SK-N-SH treated with all-trans-retinoic acid at 6 μM for 48 hours (cell line): Measurements from ENCODE around the gene GSS.

ENCODE experiments used
- ATAC-seq: fragments of 200-7000 bp; cut with Tn5 transposase; 3 replicates; pipeline ENCODE4 v1.9.1; 2020; ENCODE audit warnings: mild to moderate bottlenecking, moderate library complexity
- ARNTL ChIP-seq: fragments of 450-650 bp; formaldehyde crosslinking; IDR thresholded peaks from 2 replicates; pipeline ENCODE4 v1.5.0; 2020; ENCODE audit warnings: low read depth, mild to moderate bottlenecking, moderate library complexity, borderline replicate concordance
- BACH2 ChIP-seq: fragments of 250-450 bp; sonication (Bioruptor Pico); IDR thresholded peaks from 2 replicates; pipeline ENCODE4 v1.9.0; 2021; ENCODE audit warnings: mild to moderate bottlenecking, borderline replicate concordance
- CSDC2 ChIP-seq: fragments of 250-450 bp; sonication (Bioruptor Pico); IDR thresholded peaks from 2 replicates; pipeline ENCODE4 v1.5.0; 2020; ENCODE audit warnings: mild to moderate bottlenecking, moderate library complexity
- ESRRG ChIP-seq: fragments of 250-450 bp; sonication (Bioruptor Pico); IDR thresholded peaks from 2 replicates; pipeline ENCODE4 v1.6.1; 2021; ENCODE audit warnings: mild to moderate bottlenecking
- GLIS3 ChIP-seq: fragments of 250-450 bp; sonication (Bioruptor Pico); IDR thresholded peaks from 2 replicates; pipeline ENCODE4 v1.5.0; 2020; ENCODE audit warnings: mild to moderate bottlenecking, moderate library complexity
- ISL1 ChIP-seq: fragments of 250-450 bp; sonication (Bioruptor Pico); IDR thresholded peaks from 2 replicates; pipeline ENCODE4 v2.1.2; 2022; ENCODE audit warnings: mild to moderate bottlenecking, moderate library complexity
- OSR1 ChIP-seq: fragments of 250-450 bp; sonication (Bioruptor Pico); IDR thresholded peaks from 2 replicates; pipeline ENCODE4 v1.8.0; 2022; ENCODE audit warnings: moderate library complexity, mild to moderate bottlenecking, inconsistent platforms
- PPARA ChIP-seq: fragments of 250-450 bp; sonication (Bioruptor Pico); IDR thresholded peaks from 2 replicates; pipeline ENCODE4 v1.5.0; 2020; ENCODE audit warnings: mild to moderate bottlenecking, borderline replicate concordance
- RARB ChIP-seq: fragments of 250-450 bp; sonication (Bioruptor Pico); IDR thresholded peaks from 2 replicates; pipeline ENCODE4 v1.8.0; 2021; ENCODE audit warnings: mild to moderate bottlenecking, moderate library complexity
- SNAI2 ChIP-seq: fragments of 250-450 bp; sonication (Bioruptor Pico); IDR thresholded peaks from 2 replicates; pipeline ENCODE4 v1.5.0; 2020; ENCODE audit warnings: mild to moderate bottlenecking, moderate library complexity
- TCF4 ChIP-seq: fragments of 250-450 bp; sonication (Bioruptor Pico); IDR thresholded peaks from 2 replicates; pipeline ENCODE4 v1.8.0; 2021; ENCODE audit warnings: mild to moderate bottlenecking, moderate library complexity, borderline replicate concordance
- TOX ChIP-seq: fragments of 250-450 bp; sonication (Bioruptor Pico); IDR thresholded peaks from 2 replicates; pipeline ENCODE4 v1.8.0; 2021; ENCODE audit warnings: mild to moderate bottlenecking, moderate library complexity, borderline replicate concordance
- ZC3H10 ChIP-seq: fragments of 250-450 bp; sonication (Bioruptor Pico); IDR thresholded peaks from 2 replicates; pipeline ENCODE4 v1.5.1; 2021; ENCODE audit warnings: mild to moderate bottlenecking, moderate library complexity
- ZFP3 ChIP-seq: fragments of 250-450 bp; sonication (Bioruptor Pico); IDR thresholded peaks from 2 replicates; pipeline ENCODE4 v1.5.0; 2020; ENCODE audit warnings: mild to moderate bottlenecking, moderate library complexity
- ZFP30 ChIP-seq: fragments of 450-650 bp; formaldehyde crosslinking; IDR thresholded peaks from 2 replicates; pipeline ENCODE4 v1.5.0; 2022; ENCODE audit warnings: mild to moderate bottlenecking, moderate library complexity
- ZNF565 ChIP-seq: fragments of 450-650 bp; formaldehyde crosslinking; conservative IDR thresholded peaks from 2 replicates; pipeline ENCODE4 v1.5.0; 2020; ENCODE audit warnings: low read depth, mild to moderate bottlenecking, moderate library complexity
- ZNF70 ChIP-seq: fragments of 450-650 bp; formaldehyde crosslinking; IDR thresholded peaks from 2 replicates; pipeline ENCODE4 v1.5.0; 2020; ENCODE audit warnings: mild to moderate bottlenecking, moderate library complexity
- ZNF8 ChIP-seq: fragments of 450-650 bp; formaldehyde crosslinking; IDR thresholded peaks from 2 replicates; pipeline ENCODE4 v1.5.0; 2020; ENCODE audit warnings: mild to moderate bottlenecking, moderate library complexity
- TF ChIP-seq, protein P1 (sequence below): fragments of 250-450 bp; sonication (Bioruptor Pico); IDR thresholded peaks from 2 replicates; pipeline ENCODE4 v1.5.1; 2021; ENCODE audit warnings: mild to moderate bottlenecking, moderate library complexity
- TF ChIP-seq, protein P2 (sequence below): fragments of 250-450 bp; sonication (Bioruptor Pico); IDR thresholded peaks from 2 replicates; pipeline ENCODE4 v1.8.0; 2020; ENCODE audit warnings: mild to moderate bottlenecking, moderate library complexity, borderline replicate concordance
- TF ChIP-seq, protein P3 (sequence below): fragments of 250-450 bp; sonication (Bioruptor Pico); IDR thresholded peaks from 2 replicates; pipeline ENCODE4 v1.5.0; 2020; ENCODE audit warnings: mild to moderate bottlenecking, moderate library complexity
- TF ChIP-seq, protein P4 (sequence below): fragments of 250-450 bp; sonication (Bioruptor Pico); IDR thresholded peaks from 2 replicates; pipeline ENCODE4 v1.5.1; 2020; ENCODE audit warnings: low read depth, mild to moderate bottlenecking, moderate library complexity

The GSS gene

DNA sequence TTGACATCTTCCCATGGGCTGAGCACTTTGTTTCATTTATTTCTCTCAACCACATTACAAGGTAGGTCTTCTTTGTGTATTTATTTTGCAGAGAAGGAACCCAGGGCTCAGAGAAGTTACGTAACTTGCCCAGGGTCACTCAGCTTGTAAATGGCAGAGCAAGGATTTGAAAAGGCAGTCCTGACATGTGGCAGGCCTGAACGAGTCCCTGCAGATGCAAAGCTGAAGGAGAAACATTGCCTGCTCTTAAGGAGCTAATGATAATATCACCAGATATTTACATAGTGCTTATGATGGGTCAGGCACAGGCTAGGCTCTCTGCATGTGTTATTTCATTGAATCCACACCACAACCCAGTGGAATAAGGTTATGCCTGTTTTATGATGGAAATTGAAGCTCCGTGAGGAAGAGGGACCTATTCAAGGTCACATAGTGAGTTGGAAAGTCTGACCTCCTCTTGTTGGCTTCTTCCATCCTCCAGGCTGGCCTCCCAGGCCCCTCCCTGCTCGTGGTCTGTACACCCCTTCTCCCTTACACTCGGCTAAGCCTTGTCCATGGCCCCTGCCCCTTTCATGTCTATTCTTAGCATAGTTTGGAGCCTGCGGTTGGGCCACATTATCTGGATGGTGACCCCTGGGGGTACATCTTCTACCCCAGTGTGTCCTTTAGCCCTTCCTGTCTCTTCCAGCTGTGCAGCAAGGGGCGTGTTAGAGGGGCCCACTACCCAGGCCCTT is 12.6 kb upstream of the GSS start:
- TF ChIP-seq ARNTL (no peak), PPARA (CRISPR knock-in tag) (no peak), ZNF8 (CRISPR knock-in tag) (no peak), ISL1 (CRISPR knock-in tag) (no peak), ZNF70 (no peak), BACH2 (CRISPR knock-in tag) (no peak), ZC3H10 (CRISPR knock-in tag) (no peak), ESRRG (no peak), GLIS3 (no peak), TOX (CRISPR knock-in tag) (no peak), ZNF565 (no peak), TCF4 (no peak), ZFP30 (CRISPR knock-in tag) (no peak), RARB (CRISPR knock-in tag) (no peak)
- TF ChIP-seq, protein P1, sequence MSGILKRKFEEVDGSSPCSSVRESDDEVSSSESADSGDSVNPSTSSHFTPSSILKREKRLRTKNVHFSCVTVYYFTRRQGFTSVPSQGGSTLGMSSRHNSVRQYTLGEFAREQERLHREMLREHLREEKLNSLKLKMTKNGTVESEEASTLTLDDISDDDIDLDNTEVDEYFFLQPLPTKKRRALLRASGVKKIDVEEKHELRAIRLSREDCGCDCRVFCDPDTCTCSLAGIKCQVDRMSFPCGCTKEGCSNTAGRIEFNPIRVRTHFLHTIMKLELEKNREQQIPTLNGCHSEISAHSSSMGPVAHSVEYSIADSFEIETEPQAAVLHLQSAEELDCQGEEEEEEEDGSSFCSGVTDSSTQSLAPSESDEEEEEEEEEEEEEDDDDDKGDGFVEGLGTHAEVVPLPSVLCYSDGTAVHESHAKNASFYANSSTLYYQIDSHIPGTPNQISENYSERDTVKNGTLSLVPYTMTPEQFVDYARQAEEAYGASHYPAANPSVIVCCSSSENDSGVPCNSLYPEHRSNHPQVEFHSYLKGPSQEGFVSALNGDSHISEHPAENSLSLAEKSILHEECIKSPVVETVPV = no peak
- TF ChIP-seq, protein P2, sequence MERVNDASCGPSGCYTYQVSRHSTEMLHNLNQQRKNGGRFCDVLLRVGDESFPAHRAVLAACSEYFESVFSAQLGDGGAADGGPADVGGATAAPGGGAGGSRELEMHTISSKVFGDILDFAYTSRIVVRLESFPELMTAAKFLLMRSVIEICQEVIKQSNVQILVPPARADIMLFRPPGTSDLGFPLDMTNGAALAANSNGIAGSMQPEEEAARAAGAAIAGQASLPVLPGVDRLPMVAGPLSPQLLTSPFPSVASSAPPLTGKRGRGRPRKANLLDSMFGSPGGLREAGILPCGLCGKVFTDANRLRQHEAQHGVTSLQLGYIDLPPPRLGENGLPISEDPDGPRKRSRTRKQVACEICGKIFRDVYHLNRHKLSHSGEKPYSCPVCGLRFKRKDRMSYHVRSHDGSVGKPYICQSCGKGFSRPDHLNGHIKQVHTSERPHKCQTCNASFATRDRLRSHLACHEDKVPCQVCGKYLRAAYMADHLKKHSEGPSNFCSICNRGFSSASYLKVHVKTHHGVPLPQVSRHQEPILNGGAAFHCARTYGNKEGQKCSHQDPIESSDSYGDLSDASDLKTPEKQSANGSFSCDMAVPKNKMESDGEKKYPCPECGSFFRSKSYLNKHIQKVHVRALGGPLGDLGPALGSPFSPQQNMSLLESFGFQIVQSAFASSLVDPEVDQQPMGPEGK (CRISPR knock-in tag) = no peak
- TF ChIP-seq, protein P3, sequence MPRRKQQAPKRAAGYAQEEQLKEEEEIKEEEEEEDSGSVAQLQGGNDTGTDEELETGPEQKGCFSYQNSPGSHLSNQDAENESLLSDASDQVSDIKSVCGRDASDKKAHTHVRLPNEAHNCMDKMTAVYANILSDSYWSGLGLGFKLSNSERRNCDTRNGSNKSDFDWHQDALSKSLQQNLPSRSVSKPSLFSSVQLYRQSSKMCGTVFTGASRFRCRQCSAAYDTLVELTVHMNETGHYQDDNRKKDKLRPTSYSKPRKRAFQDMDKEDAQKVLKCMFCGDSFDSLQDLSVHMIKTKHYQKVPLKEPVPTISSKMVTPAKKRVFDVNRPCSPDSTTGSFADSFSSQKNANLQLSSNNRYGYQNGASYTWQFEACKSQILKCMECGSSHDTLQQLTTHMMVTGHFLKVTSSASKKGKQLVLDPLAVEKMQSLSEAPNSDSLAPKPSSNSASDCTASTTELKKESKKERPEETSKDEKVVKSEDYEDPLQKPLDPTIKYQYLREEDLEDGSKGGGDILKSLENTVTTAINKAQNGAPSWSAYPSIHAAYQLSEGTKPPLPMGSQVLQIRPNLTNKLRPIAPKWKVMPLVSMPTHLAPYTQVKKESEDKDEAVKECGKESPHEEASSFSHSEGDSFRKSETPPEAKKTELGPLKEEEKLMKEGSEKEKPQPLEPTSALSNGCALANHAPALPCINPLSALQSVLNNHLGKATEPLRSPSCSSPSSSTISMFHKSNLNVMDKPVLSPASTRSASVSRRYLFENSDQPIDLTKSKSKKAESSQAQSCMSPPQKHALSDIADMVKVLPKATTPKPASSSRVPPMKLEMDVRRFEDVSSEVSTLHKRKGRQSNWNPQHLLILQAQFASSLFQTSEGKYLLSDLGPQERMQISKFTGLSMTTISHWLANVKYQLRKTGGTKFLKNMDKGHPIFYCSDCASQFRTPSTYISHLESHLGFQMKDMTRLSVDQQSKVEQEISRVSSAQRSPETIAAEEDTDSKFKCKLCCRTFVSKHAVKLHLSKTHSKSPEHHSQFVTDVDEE (CRISPR knock-in tag) = no peak
- no peak for ATAC-seq

DNA sequence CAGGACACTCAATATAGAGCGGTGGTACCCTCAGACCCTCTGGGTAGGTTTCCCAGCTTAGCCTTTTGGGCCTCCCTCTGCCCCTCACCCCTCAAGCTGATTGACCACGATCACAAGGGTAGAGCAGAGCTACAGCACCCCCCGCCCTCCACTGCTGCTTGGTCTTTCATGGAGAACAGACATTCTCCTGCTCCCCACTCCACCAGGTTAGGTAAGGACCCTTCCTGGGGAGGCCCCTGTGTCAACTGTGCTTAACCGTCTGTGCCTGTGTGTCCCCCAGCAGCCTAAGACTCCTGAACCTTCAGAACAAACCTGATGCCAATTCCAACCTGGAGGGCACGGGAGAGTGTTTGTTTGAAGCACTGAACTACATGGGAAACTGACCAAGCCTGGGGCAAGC is 11.8 kb upstream of the GSS start:
- ATAC-seq = no peak
- no peak for TF ChIP-seq ISL1 (CRISPR knock-in tag)
- no peak for TF ChIP-seq ESRRG
- no peak for TF ChIP-seq CSDC2
- no peak for TF ChIP-seq TCF4
- TF ChIP-seq ARNTL = no peak
- TF ChIP-seq PPARA (CRISPR knock-in tag) = no peak
- no peak for TF ChIP-seq SNAI2 (CRISPR knock-in tag)
- TF ChIP-seq OSR1 (CRISPR knock-in tag) = no peak
- TF ChIP-seq ZFP3 (CRISPR knock-in tag) = no peak
- TF ChIP-seq ZNF565 = no peak
- no peak for TF ChIP-seq TOX (CRISPR knock-in tag)

DNA sequence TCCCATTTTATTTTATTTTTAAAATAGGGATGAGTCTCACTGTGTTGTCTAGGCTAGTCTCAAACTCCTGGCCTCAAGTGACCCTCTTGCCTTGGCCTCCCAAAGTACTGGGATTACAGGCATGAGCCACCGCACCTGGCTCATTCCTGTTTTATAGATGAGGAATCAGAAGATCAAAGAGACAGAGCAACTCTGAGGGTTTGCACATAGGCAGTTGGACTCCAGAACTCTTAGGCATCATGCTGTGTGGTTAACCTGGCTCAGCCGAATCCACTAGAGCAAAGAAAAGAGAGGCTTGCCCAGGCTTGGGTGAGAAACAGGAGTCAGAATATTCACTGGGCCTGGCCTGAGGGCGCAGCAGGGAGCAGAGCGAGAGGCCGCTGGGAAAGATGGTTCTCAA is 9.4 kb upstream of the GSS start:
- TF ChIP-seq, protein P3 (CRISPR knock-in tag) = no peak
- TF ChIP-seq TOX (CRISPR knock-in tag) (no peak), ZNF70 (no peak), GLIS3 (no peak), ZNF8 (CRISPR knock-in tag) (no peak), CSDC2 (no peak), ZNF565 (no peak), ZFP3 (CRISPR knock-in tag) (no peak), TCF4 (no peak), PPARA (CRISPR knock-in tag) (no peak), BACH2 (CRISPR knock-in tag) (no peak), ZFP30 (CRISPR knock-in tag) (no peak)
- TF ChIP-seq, protein P1 = no peak
- TF ChIP-seq, protein P4, sequence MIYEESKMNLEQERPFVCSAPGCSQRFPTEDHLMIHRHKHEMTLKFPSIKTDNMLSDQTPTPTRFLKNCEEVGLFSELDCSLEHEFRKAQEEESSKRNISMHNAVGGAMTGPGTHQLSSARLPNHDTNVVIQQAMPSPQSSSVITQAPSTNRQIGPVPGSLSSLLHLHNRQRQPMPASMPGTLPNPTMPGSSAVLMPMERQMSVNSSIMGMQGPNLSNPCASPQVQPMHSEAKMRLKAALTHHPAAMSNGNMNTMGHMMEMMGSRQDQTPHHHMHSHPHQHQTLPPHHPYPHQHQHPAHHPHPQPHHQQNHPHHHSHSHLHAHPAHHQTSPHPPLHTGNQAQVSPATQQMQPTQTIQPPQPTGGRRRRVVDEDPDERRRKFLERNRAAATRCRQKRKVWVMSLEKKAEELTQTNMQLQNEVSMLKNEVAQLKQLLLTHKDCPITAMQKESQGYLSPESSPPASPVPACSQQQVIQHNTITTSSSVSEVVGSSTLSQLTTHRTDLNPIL (CRISPR knock-in tag) = no peak
- TF ChIP-seq, all 23 proteins: peak for 0
- no peak for ATAC-seq
